NCI-H1417 (cell line): ENCODE results near the gene DCAF15.

Source experiments
- DNase-seq, 3 experiments: peaks; one replicate each; lab custom pipeline; 2025; lab: John Stamatoyannopoulos, UW

The DCAF15 gene

DNA sequence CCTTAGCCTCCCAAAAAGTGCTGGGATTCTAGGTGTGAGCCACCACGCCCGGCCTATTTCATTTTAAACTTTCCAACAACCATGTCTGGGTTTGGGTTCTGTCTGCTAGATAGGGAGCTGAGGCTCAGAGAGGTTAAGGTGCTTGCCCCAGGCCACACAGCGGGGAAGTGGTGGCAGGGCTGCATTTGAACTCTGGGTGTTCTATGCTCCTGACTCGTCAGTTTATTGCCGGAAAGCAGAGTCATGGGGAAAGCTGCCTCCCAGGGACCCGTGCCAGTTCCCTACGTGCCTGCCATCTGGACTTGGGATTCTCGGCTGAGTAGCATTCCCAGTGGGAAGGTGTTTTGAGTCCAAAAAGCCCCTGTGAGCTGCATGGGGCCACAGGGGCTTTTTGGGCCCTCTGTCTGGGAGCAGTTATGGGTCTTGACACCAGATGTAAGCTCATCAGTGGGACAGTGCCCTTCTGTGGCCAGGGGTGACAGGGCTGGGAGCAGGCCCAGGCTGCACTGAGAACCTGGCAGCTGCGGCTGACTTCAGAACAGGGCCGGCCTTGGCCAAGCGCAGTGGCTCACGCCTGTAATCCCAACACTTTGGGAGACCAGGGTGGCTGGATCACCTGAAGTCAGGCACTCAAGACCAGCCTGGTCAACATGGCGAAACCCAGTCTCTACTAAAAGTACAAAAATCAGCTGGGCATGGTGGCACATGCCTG, 42.9 kb downstream of the DCAF15 start:
- no peak for DNase-seq

DNA sequence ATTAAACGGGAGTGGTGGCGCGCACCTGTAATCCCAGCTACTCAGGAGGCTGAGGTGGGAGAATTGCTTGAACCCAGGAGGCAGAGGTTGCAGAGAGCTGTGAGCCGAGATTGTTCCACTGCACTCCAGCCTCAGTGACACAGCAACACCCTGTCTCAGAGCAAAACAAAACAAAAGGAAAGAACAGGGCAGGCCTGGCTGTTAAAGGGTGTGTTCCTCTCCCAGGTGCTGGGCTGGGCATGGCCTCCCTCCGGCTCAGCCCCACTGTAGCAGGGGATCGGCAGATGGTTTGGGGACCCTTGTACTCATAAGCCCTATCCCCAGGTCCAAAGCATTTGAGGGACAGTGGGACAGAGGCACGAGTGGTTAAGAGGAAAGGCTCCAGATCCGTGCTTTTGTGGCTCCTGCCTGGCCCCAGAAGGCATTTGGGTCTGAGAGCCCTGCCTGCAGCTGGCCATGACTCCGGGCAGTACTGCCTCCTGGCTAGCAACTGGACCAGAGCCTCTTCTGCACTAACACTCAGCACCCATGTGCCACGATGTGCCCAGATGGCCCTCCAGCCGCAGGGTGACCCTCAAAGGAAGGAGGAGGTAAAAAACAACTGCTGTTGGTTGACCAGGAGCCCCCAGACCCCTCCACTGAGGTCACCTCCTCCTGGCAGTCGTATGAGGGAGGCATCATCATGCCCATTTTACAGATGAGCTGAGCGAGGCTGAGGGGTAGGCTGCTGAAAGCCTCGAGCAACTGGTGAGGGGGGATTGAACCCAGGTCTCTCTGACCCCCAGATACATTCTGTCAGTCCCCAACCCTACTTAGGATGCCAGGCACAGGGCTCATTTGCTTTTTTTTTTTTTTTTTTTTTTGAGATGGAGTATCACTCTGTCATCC, 43.8 kb downstream of the DCAF15 start:
- no peak for DNase-seq

DNA sequence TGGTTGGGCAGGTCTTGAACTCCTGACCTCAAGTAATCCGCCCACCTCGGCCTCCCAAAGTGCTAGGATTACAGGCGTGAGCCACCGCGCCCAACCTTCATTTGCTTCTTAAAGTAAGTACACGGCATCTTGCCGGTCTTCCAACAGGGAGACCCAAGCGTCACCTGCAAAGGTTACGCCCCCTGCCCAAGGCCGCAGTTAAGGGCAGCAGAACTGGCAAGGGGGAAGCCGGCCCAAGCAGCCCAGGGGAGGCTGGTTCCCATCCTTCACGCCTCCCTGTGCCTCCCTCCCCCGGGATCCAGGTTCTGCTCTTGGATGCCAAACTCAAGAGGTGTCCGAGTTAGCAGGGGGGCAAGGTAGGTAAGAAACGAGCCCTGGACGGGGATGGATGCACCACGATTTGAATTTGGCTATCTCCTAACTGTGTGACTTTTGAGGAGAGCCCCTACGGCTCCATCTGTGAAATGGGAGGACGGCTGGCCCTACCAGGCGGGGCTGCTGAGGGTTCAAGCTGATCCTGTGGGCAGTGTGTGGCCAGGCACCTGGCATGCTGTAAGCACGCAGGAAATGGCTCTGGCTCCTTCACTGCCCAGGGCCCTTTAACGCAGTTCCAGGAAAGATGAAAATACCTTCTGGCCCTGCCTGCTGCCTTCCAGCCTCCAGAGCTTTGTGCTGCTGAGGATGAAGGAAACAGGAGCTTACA, 44.8 kb downstream of the DCAF15 start:
- DNase-seq = no peak

DNA sequence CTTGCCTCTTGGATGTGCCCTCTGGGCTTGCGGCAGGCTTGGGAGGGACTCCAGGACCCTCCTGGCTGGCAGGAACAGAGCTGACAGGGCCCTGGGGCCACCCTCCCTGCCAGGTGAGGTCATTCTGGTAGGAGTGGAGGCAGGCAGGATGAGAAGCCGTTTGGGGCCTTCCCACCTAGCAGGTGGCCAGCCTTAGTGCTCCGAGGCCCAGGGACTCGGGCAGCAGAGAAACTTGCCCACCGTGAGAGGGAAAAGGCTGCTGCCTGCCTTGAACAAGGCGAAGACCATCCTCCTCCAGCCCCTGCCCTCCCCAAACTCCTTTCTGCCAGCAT, 45.3 kb downstream of the DCAF15 start:
- DNase-seq = no peak

DNA sequence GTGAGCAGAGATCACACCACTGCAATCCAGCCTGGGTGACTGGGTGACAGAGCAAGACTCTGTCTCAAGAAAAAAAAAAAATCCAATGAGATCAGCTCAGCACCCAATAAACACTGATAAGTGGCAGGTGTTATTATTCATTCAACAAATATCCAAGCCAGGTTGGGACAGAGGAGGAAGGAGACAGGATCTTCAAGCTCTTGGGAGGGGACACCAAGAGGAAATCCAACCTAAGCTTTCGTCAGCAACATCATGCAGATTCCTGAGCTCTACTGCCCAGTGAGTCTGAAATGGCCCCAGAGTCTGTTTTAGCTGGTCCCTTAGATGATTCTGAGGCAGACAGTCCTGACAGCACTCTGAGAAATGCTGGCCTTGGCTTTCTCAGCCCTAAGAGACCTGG, 46.1 kb downstream of the DCAF15 start:
- DNase-seq = no peak

- DNase-seq = no peak
Measured at GRCh38 chr19:13999085-13999484, 46.8 kb downstream of the DCAF15 start.

- DNase-seq = no peak
Measured at GRCh38 chr19:14000691-14001375, 48.5 kb downstream of the DCAF15 start.

- DNase-seq = no peak
Measured at GRCh38 chr19:14002571-14003250, 50.4 kb downstream of the DCAF15 start.

- no peak for DNase-seq
Measured at GRCh38 chr19:14003251-14004055, 51.1 kb downstream of the DCAF15 start.

- no peak for DNase-seq
Measured at GRCh38 chr19:14004619-14005348, 52.5 kb downstream of the DCAF15 start.

DNA sequence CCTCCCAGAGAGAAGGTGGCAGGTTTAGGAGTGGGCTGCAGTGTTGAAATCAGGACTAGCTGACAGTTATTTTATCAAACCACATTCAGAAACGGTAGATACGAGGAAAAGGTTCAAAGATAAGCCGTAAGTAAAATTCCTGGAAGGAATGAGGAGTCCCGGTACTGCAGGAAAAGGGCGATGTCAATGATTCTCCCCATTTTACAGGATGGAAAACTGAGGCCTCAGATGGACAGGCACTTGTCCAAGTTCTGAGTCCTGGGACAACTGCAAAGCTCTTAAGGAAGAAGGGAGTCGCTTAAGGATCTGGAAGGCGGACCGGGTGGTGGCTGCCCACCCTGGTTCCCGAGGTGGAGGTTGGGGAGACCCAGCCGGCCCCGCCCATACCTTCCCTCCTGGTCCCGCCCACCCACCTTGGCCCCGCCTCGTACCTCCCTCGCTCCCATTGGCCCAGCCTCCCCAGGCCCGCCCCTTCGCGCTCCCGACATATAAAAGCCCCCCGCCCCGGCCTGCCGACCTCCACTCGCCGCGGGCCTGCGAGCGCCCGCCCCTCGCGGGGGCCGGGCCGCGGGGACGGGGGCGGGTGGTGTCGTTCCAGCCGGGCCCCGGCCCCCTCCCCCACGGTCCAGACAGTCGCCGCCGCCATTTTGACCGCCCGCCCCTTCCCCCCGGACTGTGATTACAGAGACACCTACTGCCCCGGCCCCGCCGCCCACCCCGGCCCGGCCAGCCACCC, 53.2 kb downstream of the DCAF15 start:
- peak; percentile 75 to 91 (median 90) for DNase-seq

DNA sequence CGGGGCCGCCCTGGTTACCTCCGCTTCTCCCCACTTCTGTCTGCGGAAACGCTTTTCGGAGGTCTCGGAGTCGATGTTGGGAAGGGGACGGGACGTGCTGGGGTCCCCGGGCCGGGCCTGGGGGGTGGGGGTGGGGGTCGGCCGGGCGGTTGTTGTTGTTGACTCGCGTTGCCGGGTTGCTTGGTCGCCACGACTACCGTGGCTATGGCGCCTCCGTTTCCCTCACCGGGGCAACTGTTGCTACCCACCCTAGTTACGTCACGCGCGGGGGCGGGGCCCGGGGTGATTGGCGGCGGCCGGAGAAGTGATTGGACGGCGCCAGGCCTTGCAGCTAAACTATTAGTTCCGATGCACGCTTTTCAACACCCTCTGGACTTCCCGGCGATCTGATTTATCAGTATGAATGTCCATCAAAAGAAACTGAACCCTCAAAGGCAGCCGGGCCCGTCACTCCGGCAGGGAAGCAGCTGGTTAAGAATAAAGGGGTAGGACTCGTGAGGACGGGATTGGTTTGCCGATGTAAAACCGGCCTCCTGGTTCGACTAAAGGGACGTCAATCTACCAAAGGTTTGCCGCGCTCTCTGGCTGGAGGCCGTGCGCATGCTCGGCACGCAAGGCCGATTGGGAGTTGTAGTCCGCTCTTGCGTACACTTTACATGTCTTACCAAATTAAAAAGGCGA, 53.9 kb downstream of the DCAF15 start, which contains the start of gene RFX1:
RFX1 (minus strand) TSS at position 236 of the 681 bp plus-strand sequence. CDS start 12,477 bp downstream, outside the sequence.
- DNase-seq = peak; percentile 95 to 100 (median 100)

DNA sequence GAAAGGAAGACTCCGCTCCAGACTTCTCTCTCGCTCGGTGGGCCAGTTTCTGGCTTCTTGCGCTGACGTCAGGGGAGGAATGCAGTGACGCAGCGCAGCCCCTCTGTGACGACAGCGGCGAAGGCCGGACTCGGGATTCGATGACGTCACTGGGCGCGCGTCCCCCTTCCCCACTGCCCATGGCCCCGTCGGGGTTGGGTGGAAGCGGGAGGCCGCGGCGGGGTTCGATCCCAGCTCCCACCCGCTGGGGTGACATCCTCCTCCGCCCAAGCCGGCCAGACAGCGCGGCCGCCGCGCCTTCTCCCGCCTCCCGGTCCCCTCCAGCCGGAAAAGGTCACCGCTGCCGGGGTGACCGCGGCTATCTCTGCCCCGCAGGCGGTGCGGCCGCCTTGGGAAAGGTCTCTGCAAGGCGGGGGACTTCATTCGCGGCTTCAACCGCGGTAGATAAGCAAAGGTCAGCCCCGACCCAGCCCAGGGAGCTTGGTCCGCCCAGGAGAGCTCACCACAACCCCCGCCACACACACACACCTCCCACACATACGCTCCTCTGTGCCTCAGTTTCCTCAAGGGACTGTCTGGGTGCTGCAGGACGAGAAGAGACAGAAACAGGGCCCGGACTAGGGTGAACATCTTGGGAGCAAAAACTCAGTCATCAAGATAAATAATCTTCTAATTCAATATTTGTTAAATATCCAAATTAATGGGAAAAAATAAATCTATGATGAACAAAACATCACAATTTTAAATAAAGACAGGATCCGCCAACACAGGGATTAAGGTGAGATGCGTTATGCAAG, 54.7 kb downstream of the DCAF15 start:
- peak in 2 of 3 experiments; percentile 100 for DNase-seq
